Activated CD4-positive, alpha-beta T cell treated with anti-CD3 and anti-CD28 coated beads, Interleukin-2, amount 50 U/mL, for 48 hours (primary cell): Measurements from ENCODE around the gene RBFOX1.
"Not testable (repeated sequence)": the region's sequence is repeated elsewhere in the genome, so short reads cannot be mapped to it uniquely, and the experiment has no call there.

ENCODE experiments used
- DNase-seq, 2 experiments: peaks; one replicate each; pipeline ENCODE4 v3.0.0-alpha.2; 2020

Gene RBFOX1

GRCh38 chr16:7487574-7488323 lies 155.1 kb downstream of the RBFOX1 start:
- no peak for DNase-seq

GRCh38 chr16:7492122-7492521 lies 159.5 kb downstream of the RBFOX1 start:
- DNase-seq = no peak

DNA sequence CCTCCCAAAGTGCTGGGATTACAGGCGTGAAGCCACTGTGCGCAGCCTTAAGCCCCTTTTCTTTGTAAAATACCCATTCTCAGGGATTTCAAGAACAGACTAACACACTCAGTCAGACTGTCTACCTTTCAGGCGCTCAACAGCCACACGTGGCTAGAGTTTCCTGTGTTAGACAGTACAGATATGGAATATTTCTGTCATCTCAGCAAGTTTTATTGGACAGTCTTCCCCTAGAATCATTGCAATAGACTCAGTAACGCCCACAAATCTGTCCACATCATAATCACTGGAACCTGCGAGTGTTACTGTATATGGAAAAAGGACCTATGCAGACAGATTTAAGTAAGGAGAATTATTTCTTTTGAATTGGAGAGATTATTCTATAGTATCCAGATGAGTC lies 160.5 kb downstream of the RBFOX1 start:
- no peak for DNase-seq

GRCh38 chr16:7497691-7498090 lies 165.0 kb downstream of the RBFOX1 start:
- DNase-seq = no peak

DNA sequence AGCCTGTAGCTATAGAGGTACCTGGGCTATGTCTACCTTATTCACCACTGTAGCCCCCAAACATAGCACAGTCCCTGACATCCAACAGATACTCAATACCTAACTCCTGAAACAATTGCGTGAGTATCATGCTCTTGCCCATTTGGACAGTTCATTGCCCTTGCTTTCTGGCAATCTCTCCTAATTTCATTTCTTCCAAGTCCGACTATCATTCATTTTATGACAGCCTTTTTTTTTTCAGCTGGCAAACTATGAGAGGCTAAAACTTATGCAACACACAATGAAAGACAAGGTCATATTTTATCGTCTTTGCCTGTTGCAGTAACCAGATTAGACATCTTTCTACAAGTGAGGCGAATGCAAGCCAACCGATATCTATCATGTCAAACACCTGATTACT lies 169.2 kb downstream of the RBFOX1 start:
- DNase-seq = no peak

GRCh38 chr16:7502591-7503157 lies 170.0 kb downstream of the RBFOX1 start:
- DNase-seq = not testable (repeated sequence)

DNA sequence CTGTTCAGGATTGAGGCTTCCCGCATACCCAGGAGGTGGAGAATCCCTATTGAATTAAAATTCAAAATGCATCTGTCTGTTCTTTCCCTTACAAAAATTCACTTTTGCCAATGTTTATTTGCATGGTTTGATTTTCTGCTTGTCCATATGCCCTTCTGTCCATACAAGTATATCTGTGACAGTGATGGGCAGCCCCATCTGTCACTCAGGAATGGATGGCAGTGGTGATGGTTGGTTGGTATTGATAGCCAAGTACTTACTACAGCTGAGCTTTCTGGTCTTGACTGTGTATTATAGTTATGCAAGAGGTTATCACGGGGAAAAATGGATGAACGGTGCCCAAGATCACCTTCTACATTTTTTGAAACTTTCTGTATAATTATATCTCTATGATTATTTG lies 171.0 kb downstream of the RBFOX1 start:
- DNase-seq = no peak

- no peak for DNase-seq
Observed at GRCh38 chr16:7504844-7505243, 172.2 kb downstream of the RBFOX1 start.

GRCh38 chr16:7505495-7505894 lies 172.8 kb downstream of the RBFOX1 start:
- DNase-seq = no peak

DNA sequence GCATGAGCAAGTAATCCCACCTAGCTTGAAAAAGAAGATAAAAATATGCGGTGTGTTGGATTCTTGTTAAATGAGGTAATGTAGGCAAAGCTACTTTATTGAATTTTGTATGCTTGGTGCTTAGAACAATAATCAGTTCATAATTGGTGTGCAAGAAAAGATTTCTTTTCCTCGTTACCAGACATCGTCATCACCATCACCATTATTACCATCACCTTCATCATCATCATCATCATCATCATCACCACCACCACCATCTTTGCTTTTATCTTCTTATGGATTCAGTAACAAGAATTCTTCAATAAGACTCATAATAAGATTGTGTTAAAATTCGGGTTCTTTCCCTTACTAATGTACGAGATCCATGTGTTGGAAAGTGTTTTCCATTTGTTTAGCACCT lies 173.7 kb downstream of the RBFOX1 start:
- DNase-seq = no peak

GRCh38 chr16:7508656-7509055 lies 176.0 kb downstream of the RBFOX1 start:
- DNase-seq = no peak

DNA sequence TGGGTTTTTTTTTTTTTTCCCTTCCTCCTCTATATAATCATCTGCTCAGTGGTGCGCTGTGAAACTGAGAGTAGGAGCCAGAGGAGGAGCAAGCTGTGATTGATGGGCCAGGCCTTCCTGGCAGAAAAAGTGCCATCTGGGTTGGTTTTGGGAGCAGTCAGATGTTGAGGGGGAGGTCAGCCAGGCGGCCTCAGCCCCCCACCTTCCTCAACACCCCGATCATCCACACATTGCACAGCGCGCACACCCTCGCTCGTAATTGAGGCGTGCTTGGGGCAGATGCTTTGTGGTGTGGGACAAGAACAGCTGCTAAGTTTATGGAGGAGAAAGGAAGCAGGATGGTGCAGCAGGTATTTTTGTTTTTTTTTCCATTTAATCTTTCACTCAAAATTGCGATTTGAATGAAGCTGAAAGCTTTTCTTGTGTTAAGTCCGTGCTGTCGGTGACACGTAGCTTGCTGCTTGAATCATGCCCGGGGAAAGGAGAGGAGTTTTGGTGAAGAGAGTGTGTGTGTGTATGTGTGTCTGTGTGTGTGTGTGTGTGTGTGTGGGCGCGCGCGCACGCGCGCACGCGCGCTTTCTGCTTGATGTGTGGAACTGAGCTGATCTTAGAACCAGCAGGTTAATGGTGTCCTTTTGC lies 177.4 kb downstream of the RBFOX1 start:
- DNase-seq = no peak

- no peak for DNase-seq
Observed at GRCh38 chr16:7511549-7512260, 179.1 kb downstream of the RBFOX1 start.

GRCh38 chr16:7512503-7512902 lies 179.9 kb downstream of the RBFOX1 start:
- no peak for DNase-seq

DNA sequence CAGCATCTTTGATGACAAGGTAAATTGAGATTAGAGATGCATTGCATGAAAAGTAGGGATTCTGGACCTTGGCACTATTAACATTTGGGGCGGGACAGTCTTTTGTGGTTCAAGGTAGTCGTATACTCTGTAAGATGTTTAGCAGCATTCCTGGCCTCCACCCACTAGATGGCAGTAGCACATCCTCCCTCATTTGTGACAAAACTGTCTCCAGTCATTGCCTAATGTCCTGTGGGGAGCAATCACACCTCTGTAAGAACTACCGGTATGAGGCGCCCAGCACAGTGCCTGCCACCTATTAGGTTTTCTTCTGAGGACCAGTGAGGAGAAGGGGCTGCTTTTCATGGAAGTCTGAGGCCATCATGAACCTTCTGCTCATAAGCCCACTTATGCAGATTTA lies 180.8 kb downstream of the RBFOX1 start:
- DNase-seq = peak; percentile 1 to 13

DNA sequence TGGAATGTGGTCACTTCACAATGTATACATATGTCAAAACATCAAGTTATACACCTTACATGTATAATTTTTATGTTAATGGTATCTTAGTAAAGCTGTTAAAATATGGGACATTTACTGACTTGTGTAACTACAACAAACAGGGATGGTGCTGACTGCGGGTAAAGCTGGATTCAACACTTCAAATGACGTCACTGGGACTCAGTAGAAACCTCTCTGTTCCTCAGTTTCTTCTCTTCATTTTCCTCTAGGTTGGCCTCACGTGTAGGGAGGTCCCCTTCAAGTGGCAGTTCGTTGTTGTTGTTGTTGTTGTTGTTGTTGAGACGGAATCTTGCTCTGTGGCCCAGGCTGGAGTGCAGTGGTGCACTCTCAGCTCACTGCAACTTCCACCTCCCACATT lies 182.9 kb downstream of the RBFOX1 start:
- DNase-seq = no peak

DNA sequence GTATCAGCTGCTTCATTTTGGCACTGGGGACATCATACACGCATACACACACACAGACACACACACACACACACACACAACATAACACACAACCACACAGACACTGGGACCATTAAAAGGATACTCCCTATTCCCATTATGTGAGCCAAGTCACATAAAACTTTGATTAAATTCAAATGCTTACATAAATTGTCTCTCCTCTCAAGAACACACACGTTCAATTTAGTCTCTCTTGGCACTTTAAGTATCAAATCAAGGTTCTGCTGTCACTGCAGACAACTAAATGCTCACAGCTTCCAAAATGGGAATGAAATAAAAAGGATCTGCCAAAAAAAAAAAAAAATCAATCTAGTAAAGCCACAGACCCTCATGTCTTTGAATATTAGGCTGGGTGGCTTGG lies 184.9 kb downstream of the RBFOX1 start:
- no peak for DNase-seq

GRCh38 chr16:7518158-7518557 lies 185.5 kb downstream of the RBFOX1 start:
- no peak for DNase-seq

DNA sequence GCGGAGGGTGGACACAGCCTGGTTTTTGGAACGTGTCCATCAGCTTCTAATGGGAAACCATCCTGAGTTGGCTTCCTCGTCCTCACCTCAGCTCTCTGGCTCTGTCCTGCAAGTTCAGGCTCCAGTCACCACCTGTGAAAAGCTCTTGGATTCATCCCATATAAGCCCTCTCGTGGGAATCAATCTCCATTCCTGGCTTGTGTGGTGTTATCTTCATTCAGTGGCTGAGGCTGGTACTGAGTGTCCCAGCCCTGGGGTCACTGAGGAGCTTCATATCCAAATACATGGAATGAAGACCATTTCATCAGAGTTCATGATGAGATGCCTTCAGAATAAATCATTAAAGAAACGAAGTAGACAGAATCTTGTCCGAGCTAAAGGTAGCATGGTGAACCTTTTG lies 189.2 kb downstream of the RBFOX1 start:
- DNase-seq = no peak

DNA sequence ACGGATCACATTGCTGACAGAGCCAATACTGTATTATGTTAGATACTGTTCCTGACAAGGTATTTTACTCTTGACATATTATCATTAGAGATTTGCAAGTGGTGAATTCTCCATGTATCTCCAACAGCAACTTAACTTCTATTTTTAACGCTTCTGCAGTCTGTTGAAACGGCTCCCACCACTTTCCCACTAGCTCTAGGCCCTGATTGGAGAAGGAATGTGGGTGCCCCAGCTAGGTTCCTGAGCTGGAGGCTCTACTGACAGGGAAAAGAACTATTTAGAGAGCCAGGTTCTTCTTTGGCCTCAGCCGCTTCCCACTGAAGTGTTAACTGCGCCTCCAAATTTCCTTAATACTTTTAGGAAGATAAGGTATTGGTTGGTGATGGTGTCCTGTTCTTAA lies 191.8 kb downstream of the RBFOX1 start:
- no peak for DNase-seq

GRCh38 chr16:7526736-7527135 lies 194.1 kb downstream of the RBFOX1 start:
- no peak for DNase-seq

DNA sequence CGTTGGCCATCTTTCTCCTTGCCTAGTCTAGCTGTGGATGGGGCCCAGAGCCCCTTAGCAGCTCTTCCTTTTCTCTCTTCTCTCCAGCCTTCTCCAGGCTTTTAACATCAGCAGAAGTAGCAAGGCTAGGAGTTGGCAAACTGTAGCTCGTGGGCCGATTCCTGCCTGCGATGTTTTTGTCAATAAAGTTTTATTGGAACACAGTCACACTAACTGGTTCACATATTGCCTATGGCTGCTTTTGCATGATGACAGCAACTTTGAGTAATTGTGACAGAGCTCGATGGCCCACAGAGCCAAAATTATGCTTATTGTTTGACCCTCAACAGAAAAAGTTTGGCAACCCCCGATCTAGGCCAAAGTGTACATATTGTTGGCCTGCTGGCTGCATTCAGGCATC lies 199.9 kb downstream of the RBFOX1 start:
- no peak for DNase-seq

GRCh38 chr16:7534749-7535148 lies 202.1 kb downstream of the RBFOX1 start:
- no peak for DNase-seq

DNA sequence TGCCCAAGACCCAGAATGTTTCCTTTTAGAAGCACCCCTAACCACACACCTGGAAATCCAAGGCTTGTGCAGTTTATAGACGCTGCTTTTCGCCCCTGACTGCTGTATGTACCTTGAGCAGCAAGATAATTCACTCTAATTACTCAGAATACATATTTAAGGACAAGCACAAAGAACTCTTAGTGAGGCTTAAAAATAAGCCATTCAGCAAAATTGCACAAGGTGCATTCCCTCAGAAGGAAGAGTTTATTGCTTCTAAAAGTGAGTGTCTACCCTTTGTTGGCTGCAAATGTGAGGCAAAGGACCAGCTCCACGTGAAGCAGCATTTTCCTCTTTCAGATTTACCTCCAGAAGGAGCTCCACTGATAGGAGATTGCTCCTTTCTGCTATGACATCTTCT lies 208.4 kb downstream of the RBFOX1 start:
- no peak for DNase-seq
